ENCODE measurements around the gene UBASH3A.

Gene UBASH3A

DNA sequence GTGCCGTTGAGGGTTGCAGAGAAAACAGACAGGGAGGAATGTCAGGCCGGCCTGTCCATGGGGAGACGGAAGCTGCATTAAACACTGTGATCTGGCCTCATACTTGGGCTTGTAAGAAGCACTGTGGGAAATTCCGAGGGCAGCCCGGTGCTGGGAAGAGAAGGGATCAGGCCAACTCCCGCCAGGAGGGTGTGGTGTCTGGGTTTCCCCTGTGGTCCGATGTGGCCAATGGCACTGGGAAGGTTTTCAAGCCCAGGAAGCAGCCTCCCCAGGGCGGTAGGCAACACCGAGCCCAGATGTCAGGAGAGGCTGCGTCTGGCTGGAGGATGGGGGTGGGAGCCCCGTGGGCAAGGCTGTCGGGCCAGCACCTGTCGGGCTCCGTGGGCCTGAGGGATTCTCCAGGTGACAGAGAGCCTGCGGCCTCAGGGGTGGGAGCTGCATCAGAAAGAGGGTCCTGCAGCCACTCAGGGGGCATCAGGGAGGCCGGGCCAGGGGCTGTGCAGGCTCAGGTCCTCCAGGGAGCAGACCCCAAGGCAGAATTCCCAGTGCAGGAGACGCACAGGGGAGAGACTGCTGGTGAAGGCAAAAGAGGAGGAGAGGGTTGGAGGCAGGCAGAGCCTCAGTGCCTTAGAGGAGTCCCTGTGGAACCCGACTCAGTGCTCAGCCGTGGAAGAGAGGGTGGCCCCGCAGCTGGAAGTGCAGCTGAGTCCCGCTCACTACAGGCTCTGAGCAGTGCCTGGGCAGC is 8.4 kb downstream of the UBASH3A start:
- no peak for DNase-seq

DNA sequence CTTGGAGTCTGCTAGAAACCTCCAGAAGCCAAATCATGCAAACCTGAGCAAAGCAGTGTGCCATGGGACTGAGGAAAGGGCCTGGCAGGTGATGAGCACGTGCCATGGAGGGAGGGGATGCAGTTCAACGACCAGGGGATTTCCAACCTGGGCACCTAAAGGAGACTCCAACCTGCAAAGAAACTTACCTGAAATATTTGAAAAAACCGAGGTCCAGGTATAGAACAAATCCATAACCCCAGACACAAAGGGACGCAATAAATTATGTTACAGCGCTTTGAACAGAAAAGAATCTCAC is 8.9 kb downstream of the UBASH3A start:
- DNase-seq = no peak

GRCh38 chr21:42413093-42413492 is 9.4 kb downstream of the UBASH3A start:
- no peak for DNase-seq

DNA sequence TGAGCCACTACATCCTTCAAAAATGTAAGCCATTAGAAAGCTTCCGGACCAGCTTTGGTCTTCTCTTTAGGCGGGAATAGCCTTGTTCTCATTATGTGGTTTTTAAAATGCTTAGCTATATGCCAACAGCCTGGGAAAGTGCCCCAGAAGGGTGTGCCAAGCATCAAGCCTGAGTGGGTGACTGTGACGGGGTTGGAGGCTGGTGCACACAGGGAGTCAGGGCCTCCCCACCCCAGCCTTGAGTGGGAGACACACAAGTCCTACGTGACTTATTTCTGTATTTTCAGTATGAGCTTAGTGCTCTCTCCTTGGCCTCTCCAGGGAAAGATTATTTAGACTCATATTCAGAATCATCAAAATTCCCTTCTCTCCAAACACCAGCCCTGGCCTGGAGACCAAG is 9.8 kb downstream of the UBASH3A start:
- peak; percentile 62 for DNase-seq

DNA sequence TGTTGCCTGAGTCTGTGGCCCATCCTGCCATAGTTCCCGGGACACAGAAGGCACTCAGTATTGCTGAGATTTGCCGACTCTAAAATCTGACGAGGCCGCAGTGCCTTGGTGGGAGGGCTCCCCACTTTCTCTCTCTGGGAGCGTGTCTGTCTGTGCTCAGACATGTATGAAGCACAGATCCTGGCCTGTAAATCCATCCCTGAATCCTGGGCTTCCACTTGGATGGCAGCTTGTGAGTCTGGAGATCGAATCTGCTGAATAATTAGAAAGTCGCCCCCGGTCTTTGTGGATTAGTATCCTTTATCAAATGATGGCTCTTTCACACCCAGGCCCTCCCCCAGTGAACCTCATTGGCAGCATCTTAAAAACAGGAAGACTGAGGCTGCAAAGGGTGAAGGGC is 10.4 kb downstream of the UBASH3A start:
- DNase-seq = no peak

DNA sequence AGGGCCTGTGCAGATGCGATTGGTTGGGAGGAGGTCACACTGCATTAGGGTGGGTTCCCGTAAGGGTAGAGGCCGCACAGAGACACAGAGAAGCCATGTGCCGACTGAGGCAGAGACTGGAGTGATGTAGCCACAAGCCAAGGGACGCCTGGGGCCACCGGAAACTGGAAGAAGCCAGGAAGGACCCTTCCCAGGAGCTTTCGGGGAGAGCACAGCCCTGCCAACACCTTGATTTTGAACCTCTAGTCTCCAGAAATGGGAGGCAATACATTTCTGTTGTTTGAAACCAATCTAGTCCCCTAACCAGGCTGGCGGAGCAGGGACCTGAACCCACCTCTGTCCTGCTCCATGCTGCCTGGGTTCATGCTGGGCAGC is 10.8 kb downstream of the UBASH3A start:
- no peak for DNase-seq

DNA sequence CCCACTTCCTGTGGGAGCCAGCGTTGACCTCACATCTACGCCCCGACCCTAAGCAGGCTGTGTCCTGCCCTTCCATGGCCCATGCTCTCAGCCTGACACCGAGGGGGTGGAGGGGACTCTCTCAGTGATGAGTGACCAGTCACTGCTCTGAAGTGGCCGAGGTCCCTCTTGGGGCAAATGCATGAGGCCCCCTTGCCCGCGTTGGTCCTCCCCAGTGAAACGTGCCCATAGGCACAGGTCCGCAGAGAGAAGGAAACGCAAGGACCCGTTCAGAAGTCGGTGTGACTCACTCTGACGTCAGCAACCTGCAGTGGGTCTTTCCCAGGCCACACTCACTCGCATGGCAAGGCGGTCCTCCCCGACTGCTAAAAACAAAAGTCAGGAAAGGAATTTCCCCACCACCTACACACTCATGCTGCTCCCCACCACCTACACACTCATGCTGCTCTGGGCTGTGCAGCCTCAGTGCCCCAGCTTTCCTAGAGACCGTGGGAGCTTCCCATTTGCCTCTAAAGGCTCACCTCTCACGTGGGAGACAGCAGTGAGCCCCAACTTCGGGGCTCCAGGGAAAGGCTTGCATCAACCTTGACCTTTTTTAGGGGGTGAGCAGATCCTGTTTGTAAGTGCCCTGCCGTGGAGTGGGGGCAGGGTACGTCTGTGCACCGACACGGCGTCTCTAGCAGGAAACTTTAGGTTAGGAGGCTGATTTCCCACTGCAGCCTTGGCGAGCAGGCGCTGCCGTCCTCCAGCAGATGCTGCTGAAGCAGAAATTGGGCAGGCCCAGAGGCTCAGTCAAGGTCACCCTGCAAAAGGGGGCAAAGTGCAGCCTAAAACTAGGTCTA is 11.4 kb downstream of the UBASH3A start:
- DNase-seq = peak; percentile 97

DNA sequence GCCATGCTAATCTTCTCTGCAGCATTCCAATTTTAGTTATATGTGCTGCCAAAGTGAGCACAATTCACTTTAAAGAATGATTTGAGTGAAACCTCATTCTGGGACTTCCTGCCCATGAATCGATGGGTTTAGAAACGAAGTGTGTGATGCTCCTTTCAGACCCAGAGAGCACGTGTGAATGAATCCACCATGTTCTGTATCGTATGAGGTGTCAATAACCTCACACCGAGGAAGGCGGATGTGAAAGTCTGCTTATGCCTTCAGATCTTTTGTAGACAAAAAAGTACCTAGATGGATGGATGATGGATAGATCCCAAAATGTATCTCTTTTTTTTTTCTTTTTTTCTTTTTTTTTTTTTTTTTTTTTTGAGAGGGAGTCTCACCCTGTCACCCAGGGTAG is 13.8 kb downstream of the UBASH3A start:
- peak; percentile 57 for DNase-seq

GRCh38 chr21:42418886-42419285 is 15.2 kb downstream of the UBASH3A start:
- no peak for DNase-seq

GRCh38 chr21:42419845-42420244 is 16.1 kb downstream of the UBASH3A start:
- DNase-seq = no peak

GRCh38 chr21:42421018-42421793 is 17.5 kb downstream of the UBASH3A start:
- DNase-seq = peak; percentile 36

DNA sequence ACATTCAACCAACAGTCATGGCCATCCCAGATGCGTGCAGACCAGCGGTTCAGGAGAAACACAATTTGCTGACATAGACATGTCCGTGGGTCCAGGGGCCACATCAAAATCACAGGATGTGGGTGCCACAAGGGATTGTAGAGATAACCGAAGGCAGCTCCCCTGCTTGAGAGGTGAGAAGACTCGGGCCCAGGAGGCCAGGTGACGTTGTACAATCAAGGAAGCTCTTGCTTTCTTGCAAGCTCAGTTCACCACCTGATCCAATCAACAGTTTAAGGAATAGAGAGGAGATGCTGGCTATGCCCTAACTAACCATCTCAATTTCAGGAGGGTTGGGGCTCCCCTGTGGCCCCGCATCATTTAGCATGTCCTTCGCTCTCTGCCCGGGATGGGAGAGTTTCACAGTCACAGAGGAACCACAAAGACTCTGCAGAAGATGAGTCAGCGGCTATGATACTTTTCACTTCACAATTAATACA is 19.5 kb downstream of the UBASH3A start:
- DNase-seq = peak; percentile 63

GRCh38 chr21:42423685-42424084 is 20.0 kb downstream of the UBASH3A start:
- DNase-seq = no peak

DNA sequence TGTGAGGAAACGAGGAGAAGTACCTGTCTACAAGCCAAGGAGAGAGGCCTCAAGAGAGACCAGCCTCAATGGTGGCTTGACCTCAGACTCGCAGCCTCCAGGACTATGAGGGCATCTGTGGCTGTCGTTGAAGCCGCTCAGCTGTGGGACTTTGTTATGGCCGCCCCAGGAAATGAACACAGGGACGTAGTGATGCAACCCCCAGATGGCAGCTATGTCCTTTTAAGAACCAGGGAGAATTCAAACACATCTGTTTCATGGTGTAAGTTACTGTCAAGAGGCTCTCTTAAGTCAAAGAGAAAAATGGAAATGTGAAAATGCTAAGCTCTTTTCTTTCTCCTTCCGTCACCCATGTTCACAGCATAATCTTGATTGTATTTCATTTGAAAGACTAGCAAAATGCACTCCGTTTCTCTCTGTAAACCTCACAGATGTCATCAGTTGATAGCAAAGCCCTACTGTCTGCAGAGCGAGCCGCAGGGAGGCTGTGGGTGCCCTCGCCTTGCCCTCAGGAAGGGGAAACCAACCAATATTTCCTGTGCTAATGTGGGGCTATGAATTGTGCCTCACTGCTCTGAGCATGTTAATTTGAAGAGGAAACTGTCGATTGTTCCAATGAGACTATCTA is 21.3 kb downstream of the UBASH3A start:
- DNase-seq = peak; percentile 57

DNA sequence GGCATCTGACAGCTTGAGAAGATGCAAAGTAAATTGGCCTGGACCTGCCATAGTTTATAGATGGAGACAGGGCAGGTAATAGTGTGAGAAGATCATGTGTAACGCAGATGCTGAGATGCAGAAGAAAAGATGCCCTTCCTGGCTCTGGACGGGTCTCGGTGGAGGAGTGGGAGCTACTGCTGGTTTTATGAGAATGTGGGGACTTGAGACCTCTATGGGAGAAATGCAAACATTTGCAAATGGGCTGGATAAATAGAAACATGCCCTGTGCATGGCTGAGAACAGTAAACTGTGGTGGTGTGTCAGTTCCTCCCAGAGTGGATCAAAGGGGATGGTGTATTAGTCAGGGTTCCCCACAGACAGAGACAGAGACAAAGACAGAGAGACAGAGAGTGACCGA is 21.9 kb downstream of the UBASH3A start:
- DNase-seq = peak; percentile 44

DNA sequence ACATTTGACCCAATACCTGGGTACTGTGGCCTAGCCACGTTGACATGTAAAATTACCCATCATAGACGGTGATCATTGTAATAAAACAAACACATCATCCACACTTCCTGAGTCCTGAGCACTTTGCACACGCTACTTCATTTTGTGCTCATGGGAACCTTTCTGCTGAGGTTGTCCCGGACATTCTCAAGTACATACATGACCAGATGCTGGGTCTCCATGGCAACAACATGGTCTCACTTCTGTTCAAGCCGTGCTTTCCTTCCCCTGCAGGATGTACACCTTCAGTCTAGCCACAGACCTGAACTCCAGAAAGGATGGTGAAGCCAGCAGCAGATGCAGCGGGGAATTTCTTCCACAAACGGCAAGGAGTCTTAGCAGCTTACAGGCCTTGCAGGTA is 22.7 kb downstream of the UBASH3A start:
- no peak for DNase-seq

DNA sequence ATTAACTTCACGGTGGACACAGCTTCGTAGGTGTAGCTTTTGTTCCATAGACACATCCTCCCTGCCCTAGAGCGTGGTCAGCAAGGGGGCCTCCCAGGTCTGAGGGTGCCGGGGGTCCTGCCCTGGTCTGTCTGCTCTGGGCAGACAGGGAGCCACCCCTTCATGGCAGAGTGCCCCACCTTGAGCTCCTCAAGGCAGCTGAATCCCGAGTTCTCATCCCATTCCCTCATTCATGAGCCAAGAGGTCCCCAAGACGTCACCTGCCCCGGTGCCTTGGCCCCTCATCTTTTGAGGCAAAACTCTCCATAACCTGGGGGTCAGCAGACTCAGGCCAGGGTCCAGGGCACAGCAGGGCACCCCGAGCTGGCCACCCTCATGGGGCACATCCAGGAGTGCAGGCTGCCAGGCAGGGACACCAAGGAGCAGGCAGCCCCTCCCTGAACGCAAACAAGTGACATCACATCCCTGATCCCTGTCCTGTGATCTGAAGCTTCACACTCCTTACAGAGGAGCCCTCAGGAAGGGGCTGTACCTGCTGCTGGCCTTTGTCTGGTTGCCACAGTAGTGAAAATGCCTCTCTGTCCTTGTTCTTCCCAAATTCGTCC is 23.3 kb downstream of the UBASH3A start:
- no peak for DNase-seq

DNA sequence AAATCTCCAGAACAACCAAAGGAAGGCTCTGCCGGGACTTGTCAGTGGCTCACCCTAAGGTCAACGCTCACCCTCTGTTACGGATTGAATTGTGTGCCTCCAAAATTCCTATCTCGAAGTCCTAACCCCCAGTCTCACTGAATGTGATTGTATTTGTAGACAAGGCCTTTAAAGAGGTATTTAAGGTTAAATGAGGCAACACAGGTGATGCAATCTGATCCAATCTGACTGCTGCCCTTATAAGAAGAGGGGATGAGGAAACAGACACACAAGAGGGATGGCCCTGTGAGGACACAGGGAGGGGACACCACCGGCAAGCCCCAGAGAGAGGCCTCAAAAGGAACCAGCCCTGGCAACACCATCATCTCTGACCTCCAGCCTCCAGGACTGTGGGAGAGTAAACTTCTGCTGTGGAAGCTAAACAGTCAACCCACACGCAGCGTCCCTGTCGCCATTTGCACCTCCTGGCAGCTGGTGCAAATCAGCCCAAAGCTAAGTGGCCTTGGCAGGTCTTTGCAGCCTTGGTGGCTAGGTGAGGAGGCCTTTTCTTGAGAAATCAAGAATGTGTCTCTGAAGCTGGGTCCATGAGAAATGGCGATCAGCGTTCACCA is 24.2 kb downstream of the UBASH3A start:
- DNase-seq = no peak

GRCh38 chr21:42429021-42429420 is 25.3 kb downstream of the UBASH3A start:
- DNase-seq = no peak

DNA sequence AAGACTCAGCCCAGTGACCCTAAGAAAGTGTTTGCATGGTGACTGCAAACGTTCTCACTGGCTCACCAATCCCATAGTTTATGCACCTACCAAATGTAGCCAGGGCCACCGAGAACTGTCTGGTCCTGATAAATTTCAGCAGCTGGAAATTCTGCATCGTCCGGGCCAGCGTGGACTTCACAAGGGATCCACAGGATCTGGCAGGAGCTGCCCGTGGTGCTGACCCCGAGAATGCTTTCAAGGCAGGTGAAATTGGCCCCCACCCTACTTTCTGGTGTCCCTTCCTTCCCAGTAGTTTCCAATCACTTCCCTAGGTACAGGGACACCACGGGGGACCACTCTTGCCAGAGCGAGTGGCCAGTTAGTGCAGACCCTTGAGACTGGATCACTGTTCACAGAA is 26.2 kb downstream of the UBASH3A start:
- DNase-seq = no peak

GRCh38 chr21:42430521-42430920 is 26.8 kb downstream of the UBASH3A start:
- no peak for DNase-seq

- no peak for DNase-seq
Measured at GRCh38 chr21:42431196-42431595, 27.5 kb downstream of the UBASH3A start.

All from stimulated activated CD4-positive, alpha-beta T cell treated with anti-CD3 and anti-CD28 coated beads, Interleukin-1b, Interleukin-23, amount 100 ng/mL, for 48 hours (primary cell).